Measurements from ENCODE around the gene SERPINB1.
"Not testable (repeated sequence)": the region's sequence is repeated elsewhere in the genome, so short reads cannot be mapped to it uniquely, and the experiment has no call there.

The SERPINB1 gene

DNA sequence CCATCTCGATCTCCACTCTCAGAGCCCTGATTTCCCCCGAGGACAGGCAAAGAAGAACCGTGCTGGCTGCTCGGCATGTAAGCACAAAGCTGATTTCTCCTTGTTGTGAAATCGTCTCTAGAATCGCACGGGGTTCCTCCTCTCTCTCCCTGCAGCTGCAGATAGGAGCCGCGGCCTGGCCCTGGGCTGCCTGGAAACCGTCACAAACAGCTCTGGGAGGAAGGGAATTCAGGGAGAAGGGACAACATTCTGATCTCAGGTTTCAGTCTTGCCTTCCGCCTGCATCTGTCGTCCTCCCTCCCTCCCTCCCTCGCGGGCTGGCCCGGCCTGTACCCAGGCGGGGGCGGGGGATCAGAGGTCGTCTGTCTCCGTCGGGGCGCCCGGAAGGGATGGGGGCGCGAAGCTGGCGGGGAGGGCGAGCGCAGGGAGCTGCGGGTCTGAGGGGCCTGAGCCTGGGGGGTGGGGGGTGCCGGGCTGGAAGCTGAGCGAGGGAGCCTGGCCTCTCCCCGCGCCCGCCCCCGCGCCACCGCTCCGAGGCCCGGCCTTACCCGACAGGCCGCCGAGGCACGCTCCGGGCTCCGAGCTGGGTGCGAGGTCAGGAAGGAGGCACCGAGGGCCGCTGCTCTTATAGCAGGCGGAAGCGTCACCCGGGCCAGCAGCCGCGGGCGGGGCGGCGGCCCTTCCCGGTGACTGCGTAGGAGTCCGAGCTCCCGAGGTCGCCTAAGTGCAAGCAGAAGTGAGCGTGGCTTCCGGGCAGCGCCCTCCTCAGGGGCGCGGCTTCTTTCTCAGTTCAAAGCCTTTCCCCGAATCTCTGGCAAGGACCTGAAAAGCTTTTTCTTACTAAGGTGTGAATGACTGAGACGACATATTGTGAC is at the start of gene SERPINB1:
TSS of gene SERPINB1 (minus strand) at position 600 of the 875 bp plus-strand sequence. CDS start 1,277 bp downstream, outside the sequence.
- peak; percentile 99 for DNase-seq

DNA sequence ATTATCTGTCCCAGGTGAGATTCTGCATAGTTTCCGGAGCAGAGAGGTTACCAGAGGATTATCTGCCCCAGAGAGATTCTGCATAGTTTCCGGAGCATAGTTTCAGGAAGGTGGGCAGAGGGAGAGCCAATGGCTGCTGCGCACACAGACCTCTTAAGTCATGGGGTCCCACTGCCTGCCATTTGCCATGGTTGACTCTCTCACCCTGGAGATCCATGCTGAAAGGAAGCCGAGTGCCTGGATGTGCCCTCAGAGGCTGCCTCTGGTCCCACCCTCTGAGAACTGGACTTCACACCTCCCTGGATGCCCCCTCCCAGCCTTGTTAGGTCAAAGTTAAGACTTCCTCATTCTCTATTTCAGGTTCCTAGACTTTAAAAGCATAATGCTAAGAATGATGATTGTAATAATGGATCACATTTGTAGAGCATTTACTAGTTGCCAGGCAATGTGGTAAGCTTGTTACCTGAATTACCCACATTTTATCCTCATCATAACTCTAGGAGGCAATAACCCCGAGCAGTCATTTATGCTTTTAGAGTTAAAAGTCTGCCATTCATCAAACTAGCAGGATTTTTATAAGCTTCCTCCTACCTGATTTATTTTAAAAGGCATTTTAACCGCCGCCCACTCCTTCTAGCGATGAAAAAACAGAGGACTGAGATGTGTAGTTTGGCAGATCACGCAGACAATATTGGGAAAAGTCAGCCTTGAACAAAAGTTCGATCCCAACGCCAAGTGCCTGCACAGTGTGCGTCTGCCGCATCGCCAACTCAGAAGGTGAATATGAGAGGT is 49.5 kb upstream of the SERPINB1 start:
- no peak for DNase-seq

GRCh38 chr6:2885967-2886735 is 44.5 kb upstream of the SERPINB1 start:
- DNase-seq, result peak; percentile 81

DNA sequence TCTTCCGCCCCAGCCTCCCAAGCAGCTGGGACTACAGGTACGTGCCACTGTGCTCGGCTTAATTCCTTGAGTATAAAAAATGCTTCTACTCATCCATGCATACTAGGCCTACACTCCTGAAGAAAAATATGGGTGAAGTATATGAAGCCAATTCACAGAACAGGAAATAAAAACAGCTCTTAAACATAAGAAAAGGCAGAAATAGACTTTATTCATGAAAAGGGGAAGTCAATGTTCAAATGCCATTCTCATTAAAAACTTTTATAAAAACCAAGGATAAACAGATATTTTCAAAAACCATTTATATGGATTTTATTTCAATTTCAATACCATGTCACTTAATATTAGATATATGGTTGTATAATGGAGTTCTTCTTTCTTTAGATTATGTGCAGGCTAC is 43.1 kb upstream of the SERPINB1 start:
- DNase-seq, result no peak

DNA sequence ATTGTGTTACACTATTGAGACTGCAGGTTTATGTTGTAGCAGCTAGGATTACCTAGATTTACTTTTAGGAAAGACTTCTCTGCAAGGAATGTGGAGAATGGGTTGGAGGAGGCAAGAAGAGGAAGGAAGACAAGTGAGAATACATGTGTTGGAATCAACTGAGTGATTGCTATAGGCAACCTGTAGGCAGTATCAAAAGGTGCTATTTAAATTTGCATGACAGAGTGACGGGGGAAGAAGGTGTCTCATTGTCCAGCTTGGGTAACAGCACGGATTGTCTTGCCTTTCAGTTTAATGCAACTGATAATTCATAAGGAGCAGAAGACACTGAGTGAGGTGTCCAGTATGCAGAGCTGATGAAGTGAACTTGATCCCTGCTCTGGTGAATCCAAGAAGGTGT is 42.0 kb upstream of the SERPINB1 start:
- no peak for DNase-seq

GRCh38 chr6:2881423-2881822 is 39.8 kb upstream of the SERPINB1 start:
- no peak for DNase-seq

DNA sequence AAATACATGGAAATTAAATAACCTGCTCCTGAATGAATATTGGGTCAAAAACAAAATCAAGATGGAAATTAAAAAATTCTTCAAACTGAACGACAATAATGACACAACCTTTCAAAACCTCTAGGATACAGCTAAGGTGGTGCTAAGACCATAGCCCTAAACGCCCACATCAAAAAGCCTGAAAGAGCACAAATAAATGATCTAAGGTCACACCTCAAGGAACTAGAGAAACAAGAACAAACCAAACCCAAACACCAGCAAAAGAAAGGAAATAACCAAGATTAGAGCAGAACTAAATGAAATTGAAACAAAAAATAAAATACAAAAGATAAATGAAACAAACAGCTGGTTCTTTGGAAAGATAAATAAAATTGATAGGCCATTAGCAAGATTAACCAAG is 38.5 kb upstream of the SERPINB1 start:
- DNase-seq, result not testable (repeated sequence)

- DNase-seq, result no peak
Observed at GRCh38 chr6:2877960-2878359, 36.3 kb upstream of the SERPINB1 start.

DNA sequence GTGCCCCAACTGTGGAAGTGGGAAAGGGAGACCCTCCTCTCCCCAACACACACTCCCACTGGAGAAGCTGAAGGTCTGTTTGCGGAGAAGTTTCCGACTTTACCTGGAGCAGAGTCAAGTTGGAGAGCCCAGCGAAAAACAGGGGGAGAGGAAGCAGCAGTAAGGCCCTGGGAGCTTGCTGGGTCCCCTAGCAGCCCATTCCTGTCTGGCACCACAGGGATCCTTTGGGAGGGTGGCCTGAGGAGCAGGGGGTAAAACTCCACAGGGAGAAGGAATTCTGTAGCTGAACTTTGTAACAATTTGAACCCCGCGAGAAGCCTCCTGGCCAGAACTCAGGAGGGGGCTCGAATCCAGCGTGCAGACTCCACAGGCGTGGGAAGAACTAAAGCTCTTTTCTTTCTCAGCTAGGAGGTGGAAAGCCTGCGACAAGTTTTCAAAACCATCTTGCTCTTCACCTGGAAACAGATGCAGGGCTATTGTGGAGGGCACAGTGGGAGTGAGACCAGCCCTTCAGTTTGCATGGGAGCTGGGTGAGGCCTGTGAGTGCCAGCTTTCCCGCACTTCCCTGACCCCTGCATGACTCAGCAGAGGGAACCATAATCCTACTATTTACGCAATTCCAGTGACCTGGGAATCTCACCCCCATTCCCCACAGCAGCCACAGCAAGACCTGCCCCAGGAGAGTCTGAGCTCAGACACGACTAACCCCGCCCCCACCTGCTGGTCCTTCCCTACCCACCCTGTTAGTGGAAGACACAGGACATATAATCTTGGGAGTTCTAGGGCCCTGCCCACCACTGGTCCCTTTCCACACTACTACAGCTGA is 35.6 kb upstream of the SERPINB1 start:
- peak; percentile 56 for DNase-seq

DNA sequence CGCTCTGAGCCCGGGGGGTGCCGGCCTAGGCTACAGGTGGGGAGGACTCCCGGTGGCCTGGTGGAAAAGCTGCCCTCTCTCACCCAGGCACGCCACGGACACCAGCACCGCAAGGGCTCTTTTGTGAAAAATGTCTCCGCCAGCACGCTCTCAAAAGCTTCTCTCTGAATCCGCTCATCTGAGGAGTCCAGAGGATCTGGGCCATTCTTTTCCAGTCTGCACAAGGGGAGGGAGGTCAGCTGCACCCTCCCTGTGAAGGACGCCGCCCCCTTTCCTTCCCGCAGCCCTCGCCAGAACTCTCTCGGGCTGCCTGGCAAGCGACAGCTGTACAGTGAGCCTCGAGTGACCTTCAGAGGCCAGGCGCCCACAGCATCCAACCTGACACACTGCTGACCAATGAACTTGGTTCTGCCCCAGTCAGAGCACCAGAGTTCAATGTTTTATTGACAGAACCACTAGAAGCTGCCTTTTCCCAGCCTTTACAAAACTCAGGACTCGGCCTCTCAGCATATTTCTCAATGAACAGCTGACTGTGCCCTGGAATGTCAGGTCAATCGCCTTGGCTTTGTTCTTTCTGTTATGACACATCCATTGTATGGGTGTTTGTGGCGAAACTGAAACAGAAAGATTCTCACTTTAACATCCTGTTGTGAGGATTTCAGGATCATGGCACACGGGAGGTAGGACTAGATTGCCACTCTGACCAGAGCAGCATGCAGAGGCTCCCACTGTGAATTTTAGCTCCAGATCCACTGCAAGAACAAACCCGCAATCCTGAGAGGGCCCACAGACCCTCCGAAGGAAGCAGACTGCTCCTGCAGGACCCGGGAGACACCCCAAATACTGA is 34.8 kb upstream of the SERPINB1 start:
- peak; percentile 97 for DNase-seq

DNA sequence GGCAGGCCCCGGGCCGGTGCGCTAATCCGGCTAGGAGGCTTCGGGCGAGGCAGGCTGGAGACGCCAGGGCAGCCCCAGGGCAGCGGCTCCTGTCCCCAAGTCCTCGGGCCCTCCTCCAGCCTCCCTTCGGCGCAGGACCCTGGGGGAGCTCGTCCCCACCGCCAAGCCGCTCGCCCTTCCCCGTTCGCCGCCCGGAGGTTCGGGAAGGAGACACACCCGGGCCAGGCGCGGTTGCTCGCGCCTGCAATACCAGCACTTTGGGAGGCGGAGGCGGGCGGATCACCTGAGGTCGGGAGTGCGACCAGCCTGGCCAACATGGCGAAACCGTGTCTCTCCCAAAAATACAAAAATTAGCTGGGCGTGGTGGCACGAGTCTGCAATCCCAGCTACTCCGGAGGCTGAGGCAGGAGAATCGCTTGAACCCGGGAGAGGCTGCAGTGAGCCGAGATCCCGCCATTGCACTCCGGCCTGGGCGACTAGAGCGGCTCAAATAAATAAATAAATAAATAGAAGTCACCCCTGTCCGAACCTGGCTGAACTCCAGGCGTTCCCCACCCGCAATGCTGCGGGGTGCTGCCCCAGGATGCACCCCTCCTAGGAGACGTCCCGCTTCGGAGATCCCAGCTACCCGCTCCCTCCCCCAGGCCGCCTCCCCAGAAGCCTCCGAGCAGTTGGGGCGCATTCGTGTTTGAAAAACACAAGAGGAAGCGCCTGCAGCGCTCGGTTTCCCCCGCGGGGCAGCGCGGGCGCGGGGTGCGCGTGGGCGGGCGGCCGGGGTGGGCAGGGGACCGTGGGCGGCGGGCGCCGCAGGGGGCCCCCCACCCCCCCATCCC is 33.9 kb upstream of the SERPINB1 start:
- peak; percentile 65 for DNase-seq

GRCh38 chr6:2873643-2874042 is 32.0 kb upstream of the SERPINB1 start:
- DNase-seq, result no peak

GRCh38 chr6:2872423-2873358 is 31.0 kb upstream of the SERPINB1 start:
- DNase-seq, result peak; percentile 71

DNA sequence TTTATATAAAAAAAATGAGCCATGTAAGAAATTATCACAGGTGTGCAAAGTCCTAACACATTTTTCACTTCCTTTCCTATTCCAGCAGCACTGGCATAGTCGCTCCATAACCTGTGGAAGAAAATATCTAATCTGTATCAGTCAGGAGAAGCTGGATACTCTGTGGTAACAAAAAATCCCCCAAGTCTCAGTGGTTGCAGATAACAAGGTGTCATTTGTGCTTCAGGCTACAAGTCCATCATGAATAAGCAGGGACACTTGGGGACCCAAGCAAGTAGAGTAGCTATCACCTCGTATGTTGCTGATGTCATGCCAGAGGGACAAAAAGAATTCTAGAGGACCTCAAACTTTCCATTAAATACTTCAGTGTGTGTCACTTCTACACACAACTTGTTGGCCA is 30.3 kb upstream of the SERPINB1 start:
- DNase-seq, result no peak

DNA sequence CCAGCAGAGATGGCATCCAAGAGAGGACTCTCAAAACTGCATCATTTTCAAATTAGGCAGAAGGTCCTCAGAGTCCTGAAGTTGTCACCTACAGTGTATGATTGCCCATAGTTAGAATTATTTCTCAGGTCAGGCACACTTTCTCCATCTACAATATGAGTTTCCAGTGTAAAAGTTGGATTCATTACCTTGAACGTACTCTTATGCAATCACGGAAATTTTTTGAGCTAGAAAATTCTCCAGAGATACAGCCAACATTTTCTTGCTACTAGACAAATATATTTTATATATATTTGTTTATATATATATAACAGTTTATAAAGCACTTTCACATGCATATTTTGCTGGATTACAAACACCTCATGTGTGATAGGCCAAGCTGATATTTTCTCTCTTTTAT is 29.4 kb upstream of the SERPINB1 start:
- no peak for DNase-seq

- no peak for DNase-seq
Observed at GRCh38 chr6:2870046-2870636, 28.5 kb upstream of the SERPINB1 start.

DNA sequence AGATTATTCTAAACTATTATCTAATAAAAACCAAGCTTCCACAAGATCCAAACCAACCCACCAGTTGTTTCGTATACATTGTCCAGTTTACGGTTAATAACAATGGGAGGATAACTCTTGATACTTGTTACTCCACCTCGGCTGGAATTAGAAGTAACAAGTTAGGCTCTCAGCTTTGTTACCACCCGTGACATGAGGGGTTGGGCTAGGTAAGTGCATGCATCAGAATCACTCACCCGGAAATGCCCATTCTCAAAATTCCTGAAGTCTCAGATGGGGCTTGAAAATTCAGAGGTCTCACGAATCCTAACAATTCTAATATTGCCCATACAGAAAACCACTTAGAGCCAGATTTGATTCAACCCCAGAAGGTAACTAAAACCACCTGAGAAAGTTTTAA is 27.0 kb upstream of the SERPINB1 start:
- DNase-seq, result no peak

DNA sequence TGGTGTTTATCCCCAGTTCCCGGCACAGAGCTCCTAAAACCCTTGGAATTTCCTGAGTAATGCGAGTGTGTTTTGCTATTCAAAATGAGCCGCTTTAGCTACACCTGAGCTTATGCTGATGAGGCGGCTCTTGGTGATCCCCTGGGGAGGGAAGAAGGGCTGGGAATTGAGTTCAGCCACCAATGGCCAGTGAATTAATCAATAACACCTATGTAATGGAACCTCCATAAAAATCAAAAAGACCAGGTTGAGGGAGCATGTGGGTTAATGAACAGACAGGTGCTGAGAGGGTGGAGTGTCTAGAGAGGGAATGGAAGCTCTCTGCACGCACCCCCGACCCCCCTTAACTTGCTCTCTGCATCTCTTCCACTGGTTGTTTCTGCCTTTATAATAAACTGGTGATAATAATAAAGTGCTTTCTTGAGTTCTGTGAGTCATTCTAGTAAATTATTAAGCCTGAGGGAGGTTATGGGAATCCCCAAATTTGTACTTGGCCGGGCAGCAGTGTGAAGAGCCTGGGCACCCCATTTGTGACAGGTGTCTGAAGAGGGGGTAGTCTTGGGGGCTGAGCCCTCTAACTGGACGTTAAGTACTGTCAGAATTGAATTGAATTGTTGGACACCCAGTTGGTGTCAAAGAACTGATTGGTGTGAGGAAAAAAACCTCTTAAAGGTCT is 24.6 kb upstream of the SERPINB1 start:
- no peak for DNase-seq
